T1000 (cell line): Measurements from ENCODE around the gene IFFO2.

ENCODE experiments used
- DNase-seq: peaks from one replicate; lab custom pipeline; 2025; ENCODE audit warnings: mixed read lengths; lab: John Stamatoyannopoulos, UW

IFFO2 gene

GRCh38 chr1:18936814-18937481 is 19.5 kb downstream of the IFFO2 start:
- no peak for DNase-seq

GRCh38 chr1:18936471-18936813 is 20.0 kb downstream of the IFFO2 start:
- DNase-seq: peak; percentile 51

- no peak for DNase-seq
Measured at GRCh38 chr1:18934205-18935000, 22.1 kb downstream of the IFFO2 start.

GRCh38 chr1:18932879-18933278 is 23.6 kb downstream of the IFFO2 start:
- no peak for DNase-seq

- DNase-seq: no peak
Measured at GRCh38 chr1:18932387-18932786, 24.1 kb downstream of the IFFO2 start.

- DNase-seq: no peak
Measured at GRCh38 chr1:18931730-18932129, 24.7 kb downstream of the IFFO2 start.

- DNase-seq: no peak
Measured at GRCh38 chr1:18929686-18930085, 26.8 kb downstream of the IFFO2 start.

- DNase-seq: no peak
Measured at GRCh38 chr1:18928985-18929384, 27.5 kb downstream of the IFFO2 start.

GRCh38 chr1:18928406-18928805 is 28.1 kb downstream of the IFFO2 start:
- no peak for DNase-seq

- DNase-seq: no peak
Measured at GRCh38 chr1:18927654-18928272, 28.7 kb downstream of the IFFO2 start.

GRCh38 chr1:18927082-18927653 is 29.3 kb downstream of the IFFO2 start:
- DNase-seq: no peak

GRCh38 chr1:18926315-18927081 is 30.0 kb downstream of the IFFO2 start:
- peak; percentile 83 for DNase-seq

- no peak for DNase-seq
Measured at GRCh38 chr1:18925279-18925678, 31.2 kb downstream of the IFFO2 start.

- DNase-seq: no peak
Measured at GRCh38 chr1:18924221-18924691, 32.2 kb downstream of the IFFO2 start.

- no peak for DNase-seq
Measured at GRCh38 chr1:18923756-18924211, 32.7 kb downstream of the IFFO2 start.

GRCh38 chr1:18922848-18923755 is 33.4 kb downstream of the IFFO2 start:
- DNase-seq: no peak

- DNase-seq: peak; percentile 26
Measured at GRCh38 chr1:18922319-18922726, 34.2 kb downstream of the IFFO2 start.

- no peak for DNase-seq
Measured at GRCh38 chr1:18921516-18922251, 34.8 kb downstream of the IFFO2 start.

GRCh38 chr1:18920931-18921330 is 35.5 kb downstream of the IFFO2 start:
- DNase-seq: no peak

- no peak for DNase-seq
Measured at GRCh38 chr1:18919956-18920355, 36.5 kb downstream of the IFFO2 start.
